Activated T-helper 9 cell treated with anti-CD3 and anti-CD28 coated beads, Interleukin-2, amount 50 U/mL, for 16 hours (primary cell): ENCODE measurements around the gene RAB10.
"Not testable (repeated sequence)": the region's sequence is repeated elsewhere in the genome, so short reads cannot be mapped to it uniquely, and the experiment has no call there.

ENCODE experiments used
- DNase-seq: peaks from one replicate; pipeline ENCODE4 v3.0.0-alpha.2; 2020; ENCODE audit warnings: low read depth

Gene RAB10

GRCh38 chr2:26089337-26089736 is 55.5 kb downstream of the RAB10 start:
- no peak for DNase-seq

- DNase-seq: no peak
Measured at GRCh38 chr2:26095758-26096157, 61.9 kb downstream of the RAB10 start.

GRCh38 chr2:26099933-26100332 is 66.0 kb downstream of the RAB10 start:
- DNase-seq: no peak

- DNase-seq: no peak
Measured at GRCh38 chr2:26100384-26100783, 66.5 kb downstream of the RAB10 start.

- DNase-seq: no peak
Measured at GRCh38 chr2:26103752-26104151, 69.9 kb downstream of the RAB10 start.

- not testable (repeated sequence) for DNase-seq
Measured at GRCh38 chr2:26108701-26109100, 74.8 kb downstream of the RAB10 start.

- DNase-seq: no peak
Measured at GRCh38 chr2:26112201-26112600, 78.3 kb downstream of the RAB10 start.

GRCh38 chr2:26114151-26114550 is 80.3 kb downstream of the RAB10 start:
- DNase-seq: no peak

- DNase-seq: no peak
Measured at GRCh38 chr2:26118682-26119081, 84.8 kb downstream of the RAB10 start.

GRCh38 chr2:26119521-26119920 is 85.6 kb downstream of the RAB10 start:
- DNase-seq: no peak

GRCh38 chr2:26122630-26123029 is 88.7 kb downstream of the RAB10 start:
- DNase-seq: no peak

- DNase-seq: no peak
Measured at GRCh38 chr2:26123426-26123825, 89.5 kb downstream of the RAB10 start.

- no peak for DNase-seq
Measured at GRCh38 chr2:26126074-26126473, 92.2 kb downstream of the RAB10 start.

- no peak for DNase-seq
Measured at GRCh38 chr2:26128176-26128575, 94.3 kb downstream of the RAB10 start.

GRCh38 chr2:26130763-26131162 is 96.9 kb downstream of the RAB10 start:
- no peak for DNase-seq

- DNase-seq: no peak
Measured at GRCh38 chr2:26136451-26136850, 102.6 kb downstream of the RAB10 start.

GRCh38 chr2:26139269-26140183 is 105.6 kb downstream of the RAB10 start:
- no peak for DNase-seq

GRCh38 chr2:26141145-26141769 is 107.4 kb downstream of the RAB10 start:
- DNase-seq: no peak

GRCh38 chr2:26144031-26144430 is 110.1 kb downstream of the RAB10 start:
- DNase-seq: no peak

- peak; percentile 46 for DNase-seq
Measured at GRCh38 chr2:26144953-26145680, 111.2 kb downstream of the RAB10 start.

- no peak for DNase-seq
Measured at GRCh38 chr2:26148501-26148900, 114.6 kb downstream of the RAB10 start.

- no peak for DNase-seq
Measured at GRCh38 chr2:26150243-26150642, 116.4 kb downstream of the RAB10 start.

GRCh38 chr2:26157580-26157979 is 123.7 kb downstream of the RAB10 start:
- DNase-seq: no peak
